ENCODE data around the gene LEF1. TPM values are rescaled to one million over a fixed set of nuclear protein-coding genes. Genes with fewer than 3 reads are reported as not detected.

Gene LEF1
- 10 to 100 TPM; 73.4 to 93.4 TPM for total RNA-seq

- H3K9me3 Mint-ChIP-seq = no peaks in the 10 kb centered on the region
- peak within 1 kb of the TSS; percentile 94 for H3K27ac Mint-ChIP-seq
- peak within 1 kb of the TSS; percentile 96 for H3K4me3 Mint-ChIP-seq
- peaks cover 17% of the 10 kb centered on the region for H3K4me1 Mint-ChIP-seq
- H3K27me3 Mint-ChIP-seq = peaks cover 21% of the 10 kb centered on the region
- H3K36me3 Mint-ChIP-seq (ENCODE audit: low read depth) = peaks cover 35% of the 10 kb centered on the region
- peak; percentile 28 for ATAC-seq (replicated peaks)
Measured at GRCh38 chr4:108168671-108169523, at the start of gene LEF1. Gene LEF1 (minus strand): TSS chr4:108168932. CDS start chr4:108167767, 1,165 bp downstream.

DNA sequence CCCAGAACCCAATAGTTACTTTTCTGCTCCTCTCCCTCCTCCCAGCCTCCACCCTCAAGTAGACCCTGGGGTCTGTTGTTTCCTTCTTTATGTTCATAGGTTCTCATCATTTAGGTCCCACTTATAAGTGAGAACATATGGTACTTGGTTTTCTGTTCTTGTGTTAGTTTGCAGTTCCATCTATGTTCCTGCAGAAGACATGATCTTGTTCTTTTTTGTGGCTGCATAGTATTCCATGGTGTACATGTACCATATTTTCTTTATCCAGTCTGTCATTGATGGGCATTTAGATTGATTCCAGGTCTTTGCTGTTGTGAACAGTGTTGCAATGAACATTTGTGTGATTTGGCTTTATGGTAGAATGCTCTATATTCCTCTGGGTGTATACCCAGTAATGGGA is 47.8 kb upstream of the LEF1 start:
- H3K4me1 Mint-ChIP-seq = no peaks in the 10 kb centered on the region
- H3K4me3 Mint-ChIP-seq = no peak overlapping the region
- no peaks in the 10 kb centered on the region for H3K27me3 Mint-ChIP-seq
- no peaks in the 10 kb centered on the region for H3K9me3 Mint-ChIP-seq
- H3K36me3 Mint-ChIP-seq (ENCODE audit: low read depth) = no peaks in the 10 kb centered on the region
- no peak for ATAC-seq (replicated peaks)
- no peak overlapping the region for H3K27ac Mint-ChIP-seq

- Mint-ChIP-seq H3K4me3 (no peak overlapping the region), H3K36me3 (ENCODE audit: low read depth) (no peaks in the 10 kb centered on the region), H3K27me3 (no peaks in the 10 kb centered on the region), H3K27ac (no peak overlapping the region), H3K9me3 (no peaks in the 10 kb centered on the region), H3K4me1 (no peaks in the 10 kb centered on the region)
- ATAC-seq (replicated peaks) = no peak
Measured at GRCh38 chr4:108215055-108215454, 46.3 kb upstream of the LEF1 start.

GRCh38 chr4:108213723-108214122 is 45.0 kb upstream of the LEF1 start:
- Mint-ChIP-seq H3K9me3 (no peaks in the 10 kb centered on the region), H3K36me3 (ENCODE audit: low read depth) (no peaks in the 10 kb centered on the region), H3K4me1 (no peaks in the 10 kb centered on the region), H3K27me3 (no peaks in the 10 kb centered on the region), H3K4me3 (no peak overlapping the region), H3K27ac (no peak overlapping the region)
- no peak for ATAC-seq (replicated peaks)

DNA sequence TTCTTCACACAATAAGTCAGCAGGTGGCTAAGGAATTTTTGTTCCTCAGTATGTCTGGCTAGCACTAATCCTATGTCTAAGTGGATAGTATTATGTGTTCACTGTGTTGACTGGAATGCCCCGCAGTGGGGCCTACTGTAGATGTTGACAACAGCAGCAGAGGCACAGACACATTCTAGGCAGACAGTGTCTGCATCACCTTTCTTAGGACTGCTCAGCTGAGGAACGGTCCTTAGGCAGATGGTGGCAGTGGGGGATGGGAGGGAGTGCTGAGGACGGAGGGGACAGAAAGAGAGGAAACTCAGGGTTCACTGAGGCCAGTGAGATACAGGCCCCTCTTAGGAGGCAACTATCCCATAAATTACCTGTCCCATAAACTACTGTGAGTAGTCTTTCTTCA is 44.6 kb upstream of the LEF1 start:
- Mint-ChIP-seq H3K9me3 (no peaks in the 10 kb centered on the region), H3K4me1 (no peaks in the 10 kb centered on the region), H3K27ac (no peak overlapping the region), H3K36me3 (ENCODE audit: low read depth) (no peaks in the 10 kb centered on the region), H3K4me3 (no peak overlapping the region), H3K27me3 (no peaks in the 10 kb centered on the region)
- ATAC-seq (replicated peaks) = no peak

- Mint-ChIP-seq H3K36me3 (ENCODE audit: low read depth) (no peaks in the 10 kb centered on the region), H3K9me3 (no peaks in the 10 kb centered on the region), H3K4me3 (no peak overlapping the region), H3K4me1 (no peaks in the 10 kb centered on the region), H3K27me3 (no peaks in the 10 kb centered on the region), H3K27ac (no peak overlapping the region)
- peak; percentile 87 for ATAC-seq (replicated peaks)
Measured at GRCh38 chr4:108210989-108211835, 42.5 kb upstream of the LEF1 start.

DNA sequence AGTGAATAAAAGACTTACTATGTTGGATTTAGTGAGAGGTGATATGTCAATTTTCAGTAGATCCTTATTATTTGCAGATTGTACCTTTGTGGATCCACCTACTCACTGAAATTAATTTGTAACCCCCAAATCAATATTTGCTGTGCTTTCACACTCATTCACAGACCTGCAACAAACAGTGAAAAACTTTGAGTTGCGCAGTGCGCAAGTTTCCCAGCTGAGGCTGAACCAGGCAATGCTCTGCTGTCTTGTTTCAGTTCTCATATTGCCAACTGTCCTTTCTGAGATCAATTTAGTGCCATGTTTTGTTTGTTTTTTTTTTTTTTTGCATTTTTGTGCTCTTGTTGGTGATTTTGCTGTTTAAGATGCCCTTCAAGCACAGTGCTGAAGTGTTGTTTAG is 40.8 kb upstream of the LEF1 start:
- Mint-ChIP-seq H3K9me3 (no peaks in the 10 kb centered on the region), H3K27ac (no peak overlapping the region), H3K36me3 (ENCODE audit: low read depth) (no peaks in the 10 kb centered on the region), H3K4me1 (no peaks in the 10 kb centered on the region), H3K27me3 (no peaks in the 10 kb centered on the region), H3K4me3 (no peak overlapping the region)
- ATAC-seq (replicated peaks) = no peak

- Mint-ChIP-seq H3K27me3 (no peaks in the 10 kb centered on the region), H3K27ac (no peak overlapping the region), H3K4me1 (peaks cover 5% of the 10 kb centered on the region), H3K36me3 (ENCODE audit: low read depth) (no peaks in the 10 kb centered on the region), H3K9me3 (no peaks in the 10 kb centered on the region), H3K4me3 (no peak overlapping the region)
- peak; percentile 62 for ATAC-seq (replicated peaks)
Measured at GRCh38 chr4:108205859-108206258, 37.1 kb upstream of the LEF1 start.

DNA sequence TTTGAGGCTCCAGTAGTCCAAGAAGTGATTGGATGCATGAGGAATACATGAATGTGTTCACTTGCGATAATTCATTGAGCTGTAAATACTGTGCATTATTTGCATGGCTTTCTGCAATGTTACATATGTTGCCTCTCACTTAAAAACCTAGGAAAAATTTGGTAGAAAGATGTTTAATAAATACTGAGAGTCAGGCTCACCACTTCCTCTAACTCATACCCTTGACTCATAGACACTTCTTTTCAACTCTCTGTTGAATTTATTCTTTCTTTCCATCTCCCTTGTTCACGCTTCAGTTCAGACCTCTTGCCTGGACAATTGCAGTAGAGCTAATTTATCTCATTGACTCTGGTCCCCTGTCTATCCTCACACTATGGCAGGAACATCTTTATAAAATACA is 35.8 kb upstream of the LEF1 start:
- Mint-ChIP-seq H3K4me3 (no peak overlapping the region), H3K27ac (no peak overlapping the region), H3K9me3 (no peaks in the 10 kb centered on the region), H3K27me3 (no peaks in the 10 kb centered on the region), H3K4me1 (peaks cover 5% of the 10 kb centered on the region), H3K36me3 (ENCODE audit: low read depth) (no peaks in the 10 kb centered on the region)
- ATAC-seq (replicated peaks) = peak; percentile 80

GRCh38 chr4:108203377-108203776 is 34.6 kb upstream of the LEF1 start:
- peaks cover 5% of the 10 kb centered on the region for H3K4me1 Mint-ChIP-seq
- no peaks in the 10 kb centered on the region for H3K9me3 Mint-ChIP-seq
- H3K27me3 Mint-ChIP-seq = no peaks in the 10 kb centered on the region
- peak overlapping the region; percentile 23 for H3K27ac Mint-ChIP-seq
- H3K4me3 Mint-ChIP-seq = no peak overlapping the region
- H3K36me3 Mint-ChIP-seq (ENCODE audit: low read depth) = no peaks in the 10 kb centered on the region
- ATAC-seq (replicated peaks) = no peak

- Mint-ChIP-seq H3K9me3 (no peaks in the 10 kb centered on the region), H3K27ac (no peak overlapping the region)
- no peak for ATAC-seq (replicated peaks)
Measured at GRCh38 chr4:108201774-108202173, 33.0 kb upstream of the LEF1 start.

GRCh38 chr4:108199881-108200280 is 31.1 kb upstream of the LEF1 start:
- Mint-ChIP-seq H3K27me3 (no peaks in the 10 kb centered on the region), H3K4me3 (no peak overlapping the region)

More at GRCh38 chr4:108201774-108202173, 33.0 kb upstream of the LEF1 start:
- no peaks in the 10 kb centered on the region for H3K27me3 Mint-ChIP-seq
- H3K36me3 Mint-ChIP-seq (ENCODE audit: low read depth) = no peaks in the 10 kb centered on the region
- peaks cover 5% of the 10 kb centered on the region for H3K4me1 Mint-ChIP-seq
- no peak overlapping the region for H3K4me3 Mint-ChIP-seq

DNA sequence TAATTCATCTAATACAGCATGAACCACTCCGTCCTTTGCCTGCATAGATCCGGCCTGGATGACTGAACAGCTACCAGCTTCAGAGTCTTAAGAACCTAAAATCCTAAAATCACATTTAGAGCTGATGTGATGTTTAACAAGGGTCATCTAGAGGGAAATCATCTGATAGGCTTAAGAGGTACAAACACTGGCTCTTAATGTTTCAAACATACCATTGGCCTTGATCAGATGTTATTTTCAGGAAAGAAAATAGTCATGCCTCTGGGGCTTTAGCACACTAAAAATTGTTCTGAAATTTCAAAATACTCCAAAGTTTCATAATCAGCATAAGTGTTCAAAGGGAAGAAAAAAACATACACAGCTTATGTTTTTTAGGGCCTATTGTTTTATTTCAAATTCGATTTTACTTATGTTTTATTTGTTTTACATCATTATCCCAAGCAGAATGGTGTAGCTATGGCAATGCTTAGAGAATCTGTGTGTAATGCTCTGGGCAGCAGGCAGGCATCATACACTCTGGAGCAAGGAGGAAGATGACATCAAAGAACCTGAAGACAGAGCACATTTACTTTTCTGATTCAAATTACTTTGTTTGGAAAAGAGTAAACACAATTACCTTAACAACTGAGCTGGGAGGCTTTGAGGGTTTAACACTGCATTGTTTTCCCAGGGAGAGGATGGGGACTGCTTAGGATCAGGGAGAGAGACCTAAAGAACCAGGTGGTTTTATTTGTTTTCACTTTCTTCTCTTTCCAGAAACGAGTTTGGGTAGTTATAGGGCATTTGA is 25.3 kb upstream of the LEF1 start:
- Mint-ChIP-seq H3K36me3 (ENCODE audit: low read depth) (no peaks in the 10 kb centered on the region), H3K4me1 (no peaks in the 10 kb centered on the region), H3K27ac (no peak overlapping the region), H3K4me3 (no peak overlapping the region), H3K9me3 (no peaks in the 10 kb centered on the region), H3K27me3 (peaks cover 3% of the 10 kb centered on the region)
- no peak for ATAC-seq (replicated peaks)

More at GRCh38 chr4:108199881-108200280, 31.1 kb upstream of the LEF1 start:
- Mint-ChIP-seq H3K9me3 (no peaks in the 10 kb centered on the region), H3K4me1 (peaks cover 5% of the 10 kb centered on the region), H3K27ac (no peak overlapping the region), H3K36me3 (ENCODE audit: low read depth) (no peaks in the 10 kb centered on the region)
- ATAC-seq (replicated peaks) = no peak

GRCh38 chr4:108192935-108193334 is 24.2 kb upstream of the LEF1 start:
- Mint-ChIP-seq H3K4me3 (no peak overlapping the region), H3K27ac (no peak overlapping the region), H3K36me3 (ENCODE audit: low read depth) (no peaks in the 10 kb centered on the region), H3K27me3 (peaks cover 3% of the 10 kb centered on the region), H3K4me1 (no peaks in the 10 kb centered on the region), H3K9me3 (no peaks in the 10 kb centered on the region)
- ATAC-seq (replicated peaks) = no peak

Data from activated T-helper 17 cell treated with anti-CD3 and anti-CD28 coated beads, Interleukin-2, amount 50 U/mL, for 72 hours (primary cell).